GM21515 (cell line): ENCODE results near the gene NPIPA1.
"Not testable (repeated sequence)": the region's sequence is repeated elsewhere in the genome, so short reads cannot be mapped to it uniquely, and the experiment has no call there.

Source experiments
- ATAC-seq: cut with Tn5 transposase; IDR thresholded peaks from one replicate; pipeline ENCODE4 v1.9.1; 2021; ENCODE audit not compliant: unreplicated experiment

Gene NPIPA1

GRCh38 chr16:14976971-14977736, 39.9 kb downstream of the NPIPA1 start:
- ATAC-seq = not testable (repeated sequence)

GRCh38 chr16:14978281-14978680, 41.0 kb downstream of the NPIPA1 start:
- not testable (repeated sequence) for ATAC-seq

- not testable (repeated sequence) for ATAC-seq
Observed at GRCh38 chr16:14978908-14979307, 41.7 kb downstream of the NPIPA1 start.

- not testable (repeated sequence) for ATAC-seq
Observed at GRCh38 chr16:14981234-14981633, 44.0 kb downstream of the NPIPA1 start.

GRCh38 chr16:14982521-14982920, 45.3 kb downstream of the NPIPA1 start:
- not testable (repeated sequence) for ATAC-seq

GRCh38 chr16:14988092-14988491, 50.8 kb downstream of the NPIPA1 start:
- not testable (repeated sequence) for ATAC-seq

GRCh38 chr16:14988661-14989191, 51.5 kb downstream of the NPIPA1 start:
- not testable (repeated sequence) for ATAC-seq

GRCh38 chr16:14989291-14990281, 52.3 kb downstream of the NPIPA1 start:
- not testable (repeated sequence) for ATAC-seq

- not testable (repeated sequence) for ATAC-seq
Observed at GRCh38 chr16:14993277-14994151, 56.3 kb downstream of the NPIPA1 start.

- ATAC-seq = not testable (repeated sequence)
Observed at GRCh38 chr16:14996702-14997101, 59.5 kb downstream of the NPIPA1 start.

GRCh38 chr16:14998300-14998699, 61.1 kb downstream of the NPIPA1 start:
- not testable (repeated sequence) for ATAC-seq

- ATAC-seq = not testable (repeated sequence)
Observed at GRCh38 chr16:14999845-15000244, 62.6 kb downstream of the NPIPA1 start.
